ENCODE results near the gene NOB1.
"Not testable (repeated sequence)": the region's sequence is repeated elsewhere in the genome, so short reads cannot be mapped to it uniquely, and the experiment has no call there.

The NOB1 gene

DNA sequence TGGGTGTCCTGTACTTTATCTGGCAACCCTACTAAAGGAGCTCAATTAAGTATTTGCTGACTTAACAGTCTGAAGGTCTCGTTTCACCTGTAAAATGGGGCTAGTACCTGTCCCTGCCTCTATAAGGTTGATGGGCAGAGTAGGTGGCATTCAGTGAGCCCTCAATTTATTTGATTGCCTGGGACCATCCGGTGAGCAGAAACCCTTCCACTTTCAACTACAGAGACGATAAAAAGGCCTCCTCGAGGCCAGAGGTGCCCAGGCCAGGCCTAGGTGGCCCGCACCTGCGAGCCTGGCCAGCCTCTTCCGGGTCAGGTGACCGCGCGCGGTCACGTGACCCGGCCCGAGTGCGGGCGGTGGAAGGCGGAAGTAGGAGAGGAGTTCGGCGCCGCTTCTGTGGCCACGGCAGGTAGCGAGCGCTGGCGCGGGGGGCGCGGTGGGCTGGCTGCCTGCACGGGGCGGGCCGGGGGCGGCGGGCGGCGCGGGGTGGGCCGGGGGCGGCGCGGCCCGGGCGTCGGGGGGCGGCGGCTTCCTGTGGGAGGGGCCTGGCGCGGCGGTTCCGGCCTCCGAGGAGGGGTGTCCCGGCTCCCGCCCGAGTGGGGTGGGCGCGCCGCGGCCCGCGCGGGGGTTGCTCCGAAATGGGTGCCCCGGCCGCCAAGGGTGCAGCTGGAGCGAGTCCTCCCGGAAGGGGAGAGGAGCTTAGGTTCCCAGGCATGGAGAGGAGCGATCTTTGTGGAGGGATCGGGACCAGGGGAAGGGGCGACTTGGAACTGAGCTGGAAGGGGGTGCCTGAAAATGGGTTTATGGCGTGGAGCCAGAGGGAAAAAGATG is 7.5 kb upstream of the NOB1 start, which contains the start of gene WWP2:
TSS of gene WWP2 (plus strand) at position 350 of the 831 bp plus-strand sequence. CDS start 24,679 bp downstream, outside the sequence.
- H2AFZ ChIP-seq (ENCODE audit: insufficient read depth, low read length, poor library complexity): peak within 1 kb of the TSS; percentile 87
- H3K14ac ChIP-seq (ENCODE audit: low read length): peak within 1 kb of the TSS; percentile 99
- H2AK5ac ChIP-seq (ENCODE audit: low read length): peak within 1 kb of the TSS; percentile 90
- H3K18ac ChIP-seq (ENCODE audit: low read length): peak within 1 kb of the TSS; percentile 89
- peak within 1 kb of the TSS; percentile 98 for H3K4ac ChIP-seq (ENCODE audit: low read depth, low read length)
- DNase-seq: peak; percentile 80 to 88
- H4K91ac ChIP-seq (ENCODE audit: low read depth, low read length): peak within 1 kb of the TSS; percentile 87
- H3K27ac ChIP-seq (ENCODE audit: low read depth, low read length): peak within 1 kb of the TSS; percentile 73
- no peak within 1 kb of the TSS for H2BK12ac ChIP-seq (ENCODE audit: low read length)
- no CpG with 5 or more reads among the region's 68 CpGs for WGBS (ENCODE audit: extremely low coverage, insufficient coverage, insufficient read length)
- no peaks in the 10 kb centered on the region for H3K36me3 ChIP-seq (ENCODE audit: control insufficient read depth in 1 of 2, insufficient read depth in 2 of 2, low read length in 2 of 2)
- peak within 1 kb of the TSS; percentile 89 for H3K4me2 ChIP-seq (ENCODE audit: low read length)
- H3K9ac ChIP-seq (ENCODE audit: low read length): peak within 1 kb of the TSS; percentile 94
- peaks cover 3% of the 10 kb centered on the region for H3K79me2 ChIP-seq (ENCODE audit: control insufficient read depth, insufficient read depth, low read length, poor library complexity)
- H3K4me1 ChIP-seq (ENCODE audit: control insufficient read depth in 1 of 2, insufficient read depth in 2 of 2, low read length in 2 of 2): peaks cover 0 to 1% of the 10 kb centered on the region in 2 experiments
- H2BK5ac ChIP-seq (ENCODE audit: low read depth, low read length, poor library complexity): peak within 1 kb of the TSS; percentile 66
- no peak within 1 kb of the TSS for H3K23ac ChIP-seq (ENCODE audit: low read length)
- H3K4me3 ChIP-seq (ENCODE audit: low read depth, low read length): peak within 1 kb of the TSS; percentile 91
- H3K79me1 ChIP-seq (ENCODE audit: low read length): peaks cover 3% of the 10 kb centered on the region
- H4K12ac ChIP-seq (ENCODE audit: low read depth, low read length): peak within 1 kb of the TSS; percentile 98
- no peaks in the 10 kb centered on the region for H3K27me3 ChIP-seq (ENCODE audit: insufficient read depth, low read length)
- H3K9me3 ChIP-seq (ENCODE audit: insufficient read depth, low read depth, low read length): no peaks in the 10 kb centered on the region
- H2BK120ac ChIP-seq (ENCODE audit: insufficient read depth, low read length, poor library complexity): peak within 1 kb of the TSS; percentile 68
- peak within 1 kb of the TSS; percentile 100 for H4K8ac ChIP-seq (ENCODE audit: low read depth, low read length)

DNA sequence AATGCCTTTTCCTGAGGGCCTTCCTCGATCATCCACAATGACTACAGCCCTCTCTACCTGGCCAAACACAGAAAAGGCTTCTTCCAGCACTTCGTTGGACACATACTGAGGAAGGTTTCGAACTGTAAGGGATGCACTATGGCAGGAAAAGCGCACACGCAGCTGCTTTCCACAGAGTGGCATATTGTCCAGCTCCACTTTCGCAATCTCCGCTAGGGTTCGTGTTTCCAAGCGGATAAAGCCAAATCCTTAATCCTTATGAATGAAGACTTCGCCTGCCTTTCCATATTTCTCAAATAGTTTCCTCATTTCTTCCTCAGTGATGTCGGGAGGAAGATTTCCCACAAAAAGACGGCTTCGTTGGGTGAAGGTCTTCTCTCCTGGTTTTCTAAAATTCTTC is 2.6 kb upstream of the NOB1 start:
- not testable (repeated sequence) for H2BK5ac ChIP-seq (ENCODE audit: low read depth, low read length, poor library complexity); H3K36me3 ChIP-seq (ENCODE audit: control insufficient read depth in 1 of 2, insufficient read depth in 2 of 2, low read length in 2 of 2); H3K79me2 ChIP-seq (ENCODE audit: control insufficient read depth, insufficient read depth, low read length, poor library complexity); H3K27ac ChIP-seq (ENCODE audit: low read depth, low read length); H4K91ac ChIP-seq (ENCODE audit: low read depth, low read length); H2BK12ac ChIP-seq (ENCODE audit: low read length); H3K23ac ChIP-seq (ENCODE audit: low read length); H3K4ac ChIP-seq (ENCODE audit: low read depth, low read length); H3K4me2 ChIP-seq (ENCODE audit: low read length); H3K9ac ChIP-seq (ENCODE audit: low read length); H3K18ac ChIP-seq (ENCODE audit: low read length); H3K14ac ChIP-seq (ENCODE audit: low read length); H2BK120ac ChIP-seq (ENCODE audit: insufficient read depth, low read length, poor library complexity); H4K12ac ChIP-seq (ENCODE audit: low read depth, low read length); H3K27me3 ChIP-seq (ENCODE audit: insufficient read depth, low read length); DNase-seq; H3K4me3 ChIP-seq (ENCODE audit: low read depth, low read length); H3K79me1 ChIP-seq (ENCODE audit: low read length); H4K8ac ChIP-seq (ENCODE audit: low read depth, low read length); H3K9me3 ChIP-seq (ENCODE audit: insufficient read depth, low read depth, low read length); H2AK5ac ChIP-seq (ENCODE audit: low read length); H2AFZ ChIP-seq (ENCODE audit: insufficient read depth, low read length, poor library complexity); H3K4me1 ChIP-seq (ENCODE audit: control insufficient read depth in 1 of 2, insufficient read depth in 2 of 2, low read length in 2 of 2)
- WGBS (ENCODE audit: extremely low coverage, insufficient coverage, insufficient read length): no CpG with 5 or more reads among the region's 13 CpGs

DNA sequence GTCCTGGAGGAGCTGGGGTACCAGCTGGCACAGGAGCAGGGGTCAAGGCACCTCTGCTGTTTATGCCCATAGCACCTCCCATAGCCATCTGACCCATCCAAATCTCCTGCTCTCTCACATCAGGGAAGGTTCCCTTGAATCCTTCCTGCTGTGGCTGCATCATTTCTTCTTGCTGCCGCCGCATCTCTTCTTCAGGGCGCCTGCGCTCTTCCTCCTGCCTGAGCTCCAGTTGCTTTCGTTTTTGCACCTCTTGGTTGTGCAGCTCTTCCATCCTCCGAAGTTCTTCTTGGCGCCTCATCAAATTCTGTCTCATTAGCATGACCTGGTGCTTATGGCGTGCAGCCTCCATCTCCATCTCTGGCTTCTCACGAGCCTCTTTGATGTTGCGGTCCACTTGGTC is 2.0 kb upstream of the NOB1 start:
- H3K9ac ChIP-seq (ENCODE audit: low read length): no peak overlapping the region
- no peak overlapping the region for H3K23ac ChIP-seq (ENCODE audit: low read length)
- H2BK12ac ChIP-seq (ENCODE audit: low read length): no peak overlapping the region
- H2BK120ac ChIP-seq (ENCODE audit: insufficient read depth, low read length, poor library complexity): no peak overlapping the region
- H3K18ac ChIP-seq (ENCODE audit: low read length): no peak overlapping the region
- H4K12ac ChIP-seq (ENCODE audit: low read depth, low read length): no peak overlapping the region
- H3K4ac ChIP-seq (ENCODE audit: low read depth, low read length): no peak overlapping the region
- H3K27ac ChIP-seq (ENCODE audit: low read depth, low read length): no peak overlapping the region
- H2AK5ac ChIP-seq (ENCODE audit: low read length): no peak overlapping the region
- no peak overlapping the region for H3K4me2 ChIP-seq (ENCODE audit: low read length)
- H3K4me3 ChIP-seq (ENCODE audit: low read depth, low read length): no peak overlapping the region
- DNase-seq: no peak
- peaks cover 0 to 4% of the 10 kb centered on the region in 2 experiments for H3K36me3 ChIP-seq (ENCODE audit: control insufficient read depth in 1 of 2, insufficient read depth in 2 of 2, low read length in 2 of 2)
- H3K14ac ChIP-seq (ENCODE audit: low read length): no peak overlapping the region
- peaks cover 4% of the 10 kb centered on the region for H3K79me1 ChIP-seq (ENCODE audit: low read length)
- no CpG with 5 or more reads among the region's 10 CpGs for WGBS (ENCODE audit: extremely low coverage, insufficient coverage, insufficient read length)
- H2AFZ ChIP-seq (ENCODE audit: insufficient read depth, low read length, poor library complexity): no peak overlapping the region
- H2BK5ac ChIP-seq (ENCODE audit: low read depth, low read length, poor library complexity): no peak overlapping the region
- H3K9me3 ChIP-seq (ENCODE audit: insufficient read depth, low read depth, low read length): no peaks in the 10 kb centered on the region
- H3K27me3 ChIP-seq (ENCODE audit: insufficient read depth, low read length): no peaks in the 10 kb centered on the region
- H4K8ac ChIP-seq (ENCODE audit: low read depth, low read length): no peak overlapping the region
- peaks cover 0 to 1% of the 10 kb centered on the region in 2 experiments for H3K4me1 ChIP-seq (ENCODE audit: control insufficient read depth in 1 of 2, insufficient read depth in 2 of 2, low read length in 2 of 2)
- H3K79me2 ChIP-seq (ENCODE audit: control insufficient read depth, insufficient read depth, low read length, poor library complexity): peaks cover 6% of the 10 kb centered on the region
- H4K91ac ChIP-seq (ENCODE audit: low read depth, low read length): no peak overlapping the region

DNA sequence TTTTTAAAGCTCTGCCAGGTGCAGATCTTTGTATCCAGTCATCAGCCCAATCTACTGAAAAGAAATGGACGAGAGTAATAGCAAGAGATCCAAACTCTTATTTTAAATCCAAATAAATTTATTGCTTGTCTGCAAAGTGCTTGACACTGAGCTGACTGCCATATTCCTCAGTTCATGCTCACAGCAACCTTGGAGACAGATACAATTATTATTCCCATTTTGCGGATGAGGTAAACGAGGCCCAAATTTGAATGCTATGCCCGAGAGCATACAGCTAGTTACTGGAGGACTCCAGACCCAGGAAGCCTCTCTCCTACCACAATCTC is 620 bp downstream of the NOB1 start:
- H3K9me3 ChIP-seq (ENCODE audit: insufficient read depth, low read depth, low read length): no peaks in the 10 kb centered on the region
- peak overlapping the region; percentile 97 for H3K14ac ChIP-seq (ENCODE audit: low read length)
- peak overlapping the region; percentile 97 for H3K4me3 ChIP-seq (ENCODE audit: low read depth, low read length)
- H3K4ac ChIP-seq (ENCODE audit: low read depth, low read length): peak overlapping the region; percentile 98
- peak overlapping the region; percentile 96 for H4K8ac ChIP-seq (ENCODE audit: low read depth, low read length)
- H3K79me1 ChIP-seq (ENCODE audit: low read length): peaks cover 4% of the 10 kb centered on the region
- H4K12ac ChIP-seq (ENCODE audit: low read depth, low read length): peak overlapping the region; percentile 97
- no peak overlapping the region for H3K23ac ChIP-seq (ENCODE audit: low read length)
- H2BK120ac ChIP-seq (ENCODE audit: insufficient read depth, low read length, poor library complexity): no peak overlapping the region
- H3K18ac ChIP-seq (ENCODE audit: low read length): no peak overlapping the region
- peak overlapping the region; percentile 65 for H2BK5ac ChIP-seq (ENCODE audit: low read depth, low read length, poor library complexity)
- H3K36me3 ChIP-seq (ENCODE audit: control insufficient read depth in 1 of 2, insufficient read depth in 2 of 2, low read length in 2 of 2): peaks cover 8 to 17% of the 10 kb centered on the region in 2 experiments
- no peak overlapping the region for H2BK12ac ChIP-seq (ENCODE audit: low read length)
- DNase-seq: peak in 1 of 2 donors; percentile 6
- WGBS (ENCODE audit: extremely low coverage, insufficient coverage, insufficient read length): no CpG with 5 or more reads among the region's 4 CpGs
- peak overlapping the region; percentile 83 for H3K9ac ChIP-seq (ENCODE audit: low read length)
- peak overlapping the region; percentile 93 for H2AK5ac ChIP-seq (ENCODE audit: low read length)
- H3K79me2 ChIP-seq (ENCODE audit: control insufficient read depth, insufficient read depth, low read length, poor library complexity): peaks cover 6% of the 10 kb centered on the region
- H3K4me1 ChIP-seq (ENCODE audit: control insufficient read depth in 1 of 2, insufficient read depth in 2 of 2, low read length in 2 of 2): no peaks in the 10 kb centered on the region
- H4K91ac ChIP-seq (ENCODE audit: low read depth, low read length): peak overlapping the region; percentile 77
- peak overlapping the region; percentile 98 for H2AFZ ChIP-seq (ENCODE audit: insufficient read depth, low read length, poor library complexity)
- H3K27me3 ChIP-seq (ENCODE audit: insufficient read depth, low read length): no peaks in the 10 kb centered on the region
- peak overlapping the region; percentile 70 for H3K4me2 ChIP-seq (ENCODE audit: low read length)
- peak overlapping the region; percentile 62 for H3K27ac ChIP-seq (ENCODE audit: low read depth, low read length)

Data from trophoblast cell (in vitro differentiated cells and primary cell).